IMR-90 (cell line): ENCODE data around the gene OR52B6. TPM values are rescaled to one million over a fixed set of nuclear protein-coding genes. Genes with fewer than 3 reads are reported as not detected.

Experiments
- ATAC-seq: fragments of 200-7000 bp; cut with Tn5 transposase; 2 replicates; pipeline ENCODE4 v1.9.1; 2020; ENCODE audit warnings: low read depth, mild to moderate bottlenecking, moderate library complexity
- BruUV-seq: library from RNA; stranded (reverse); fragments of 400-500 nt; replicated peaks from 2 replicates; lab custom pipeline; 2021; lab: Mats Ljungman, UMichigan
- CTCF ChIA-PET: fragments of 300-600 bp; formaldehyde crosslinking; extraction: SDS; loops from one replicate; lab custom pipeline; 2021; ENCODE audit warnings: antibody characterized with exemption; lab: Yijun Ruan, JAX
- POLR2A ChIA-PET: fragments of 300-600 bp; sonication (Branson Sonifier 250); formaldehyde crosslinking; loops from one replicate; lab custom pipeline; 2022; ENCODE audit warnings: antibody characterized with exemption; ENCODE audit not compliant: unreplicated experiment; lab: Charles Lee
- DNase-seq: peaks from one replicate; pipeline ENCODE4 v3.0.0; 2013
- H2AFZ ChIP-seq: replicated peaks from 2 replicates; pipeline ENCODE3; 2013; ENCODE audit warnings: low read length, mild to moderate bottlenecking; ENCODE audit not compliant: poor library complexity
- H2AK5ac ChIP-seq: 2 replicates; pipeline ENCODE4 v1.6.1; 2013; ENCODE audit warnings: low read depth, low read length, inconsistent platforms
- H2AK9ac ChIP-seq: replicated peaks from 2 replicates; pipeline ENCODE3; 2013; ENCODE audit warnings: mild to moderate bottlenecking, low read depth, low read length, moderate library complexity; ENCODE audit not compliant: poor library complexity
- H2BK120ac ChIP-seq: 2 replicates; pipeline ENCODE4 v1.6.1; 2013; ENCODE audit warnings: low read depth, low read length, inconsistent platforms
- H2BK15ac ChIP-seq: 3 replicates; pipeline ENCODE4 v1.6.1; 2013; ENCODE audit warnings: low read depth, low read length, inconsistent platforms
- H2BK20ac ChIP-seq: 2 replicates; pipeline ENCODE4 v1.6.1; 2013; ENCODE audit warnings: low read depth, mild to moderate bottlenecking, inconsistent platforms, low read length, moderate library complexity
- H2BK5ac ChIP-seq: 2 replicates; pipeline ENCODE4 v1.6.1; 2013; ENCODE audit warnings: mild to moderate bottlenecking, low read depth, low read length, inconsistent platforms; ENCODE audit not compliant: poor library complexity, severe bottlenecking
- H3K14ac ChIP-seq: replicated peaks from 2 replicates; pipeline ENCODE4 v1.6.1; 2013; ENCODE audit warnings: low read depth, low read length, inconsistent platforms
- H3K18ac ChIP-seq: 2 replicates; pipeline ENCODE4 v1.6.1; 2013; ENCODE audit warnings: low read depth, low read length, control low read depth
- H3K23ac ChIP-seq: 2 replicates; pipeline ENCODE4 v1.6.1; 2013; ENCODE audit warnings: low read depth, low read length, inconsistent platforms
- H3K27ac ChIP-seq: 2 replicates; pipeline ENCODE4 v1.5.1; 2013; ENCODE audit warnings: mild to moderate bottlenecking, control low read depth, low read length; ENCODE audit not compliant: insufficient read depth
- H3K27me3 ChIP-seq: 2 replicates; pipeline ENCODE4 v1.6.1; 2013; ENCODE audit warnings: low read length; ENCODE audit not compliant: control insufficient read depth, insufficient read depth
- H3K36me3 ChIP-seq: 2 replicates; pipeline ENCODE4 v1.6.1; 2013; ENCODE audit warnings: low read length, mixed read lengths; ENCODE audit not compliant: control insufficient read depth, insufficient read depth
- H3K4ac ChIP-seq: 2 replicates; pipeline ENCODE4 v1.6.1; 2013; ENCODE audit warnings: low read depth, low read length, inconsistent platforms
- H3K4me1 ChIP-seq: 2 replicates; pipeline ENCODE4 v1.6.1; 2013; ENCODE audit warnings: low read length, mixed read lengths; ENCODE audit not compliant: control insufficient read depth, insufficient read depth
- H3K4me2 ChIP-seq: 2 replicates; pipeline ENCODE4 v1.6.1; 2013; ENCODE audit warnings: low read depth, mild to moderate bottlenecking, control low read depth, low read length, moderate library complexity
- H3K4me3 ChIP-seq: 2 replicates; pipeline ENCODE4 v1.5.1; 2013; ENCODE audit warnings: low read depth, mild to moderate bottlenecking, control low read depth, low read length, moderate library complexity; ENCODE audit not compliant: insufficient read depth
- H3K56ac ChIP-seq: 2 replicates; pipeline ENCODE4 v1.6.1; 2013; ENCODE audit warnings: low read length, inconsistent platforms; ENCODE audit not compliant: insufficient read depth; ENCODE audit errors: extremely low read depth
- H3K79me1 ChIP-seq, 2 experiments: 2 replicates each; pipeline ENCODE4 v1.6.1; 2013; ENCODE audit warnings: low read length in 2 of 2, inconsistent platforms in 1 of 2, low read depth in 1 of 2
- H3K9ac ChIP-seq: 2 replicates; pipeline ENCODE4 v1.6.1; 2013; ENCODE audit warnings: low read depth, low read length, control low read depth
- H3K9me1 ChIP-seq: 2 replicates; pipeline ENCODE4 v1.6.1; 2013; ENCODE audit warnings: low read length, inconsistent platforms; ENCODE audit not compliant: insufficient read depth
- H3K9me3 ChIP-seq: 2 replicates; pipeline ENCODE4 v1.6.1; 2013; ENCODE audit warnings: low read length; ENCODE audit not compliant: control insufficient read depth, insufficient read depth
- H4K20me1 ChIP-seq: 2 replicates; pipeline ENCODE4 v1.6.1; 2013; ENCODE audit warnings: low read length, inconsistent platforms; ENCODE audit not compliant: insufficient read depth
- H4K5ac ChIP-seq: 2 replicates; pipeline ENCODE4 v1.6.1; 2013; ENCODE audit warnings: mild to moderate bottlenecking, low read depth, low read length, control low read depth
- H4K8ac ChIP-seq, 2 experiments: 2 replicates each; pipeline ENCODE4 v1.6.1; 2013; ENCODE audit warnings: low read depth in 2 of 2, low read length in 2 of 2, control low read depth in 1 of 2, inconsistent platforms in 1 of 2
- H4K91ac ChIP-seq: 2 replicates; pipeline ENCODE4 v1.6.1; 2013; ENCODE audit warnings: low read depth, low read length, inconsistent platforms; ENCODE audit not compliant: insufficient read depth
- BHLHE40 ChIP-seq: fragments of 150-350 bp; IDR thresholded peaks from 2 replicates; pipeline ENCODE4 v1.6.1; 2016; ENCODE audit warnings: mild to moderate bottlenecking, low read depth, low read length
- CEBPB ChIP-seq: IDR thresholded peaks from 2 replicates; pipeline ENCODE4 v1.6.1; 2012; ENCODE audit warnings: low read depth, low read length, improper control_type of control experiment
- CHD1 ChIP-seq: IDR thresholded peaks from 2 replicates; pipeline ENCODE4 v1.6.1; 2012; ENCODE audit warnings: low read depth, low read length, improper control_type of control experiment
- FOS ChIP-seq: fragments of 150-350 bp; IDR thresholded peaks from 2 replicates; pipeline ENCODE4 v1.6.1; 2016; ENCODE audit warnings: low read depth, low read length
- MAFK ChIP-seq: IDR thresholded peaks from 2 replicates; pipeline ENCODE4 v1.6.1; 2012; ENCODE audit warnings: low read depth, low read length, improper control_type of control experiment
- MAZ ChIP-seq: IDR thresholded peaks from 2 replicates; pipeline ENCODE4 v1.6.1; 2012; ENCODE audit warnings: low read depth, mild to moderate bottlenecking, low read length, improper control_type of control experiment, moderate library complexity, borderline replicate concordance
- MXI1 ChIP-seq: IDR thresholded peaks from 2 replicates; pipeline ENCODE4 v1.6.1; 2012; ENCODE audit warnings: low read depth, mild to moderate bottlenecking, low read length, moderate library complexity, borderline replicate concordance
- NFE2L2 ChIP-seq: fragments of 150-350 bp; IDR thresholded peaks from 2 replicates; pipeline ENCODE4 v1.6.1; 2016; ENCODE audit warnings: low read depth, mild to moderate bottlenecking, low read length
- POLR2A ChIP-seq: IDR thresholded peaks from 2 replicates; pipeline ENCODE4 v1.6.1; 2012; ENCODE audit warnings: mild to moderate bottlenecking, low read depth, low read length
- RAD21 ChIP-seq: IDR thresholded peaks from 2 replicates; pipeline ENCODE4 v1.6.1; 2012; ENCODE audit warnings: low read length, improper control_type of control experiment
- RCOR1 ChIP-seq: IDR thresholded peaks from 2 replicates; pipeline ENCODE4 v1.6.1; 2012; ENCODE audit warnings: mild to moderate bottlenecking, low read length, improper control_type of control experiment; ENCODE audit not compliant: insufficient replicate concordance
- RFX5 ChIP-seq: IDR thresholded peaks from 2 replicates; pipeline ENCODE4 v1.8.0; 2012; ENCODE audit warnings: low read depth, mild to moderate bottlenecking, low read length, moderate library complexity
- SMC3 ChIP-seq: fragments of 150-350 bp; IDR thresholded peaks from 2 replicates; pipeline ENCODE4 v1.6.1; 2016; ENCODE audit warnings: low read depth, mild to moderate bottlenecking, antibody characterized with exemption, low read length, moderate library complexity
- USF2 ChIP-seq: fragments of 150-350 bp; IDR thresholded peaks from 2 replicates; pipeline ENCODE4 v1.6.1; 2017; ENCODE audit warnings: mild to moderate bottlenecking, antibody characterized with exemption, low read length, low read depth
- WGBS, 2 experiments: methylation state at CpG; one replicate each; pipeline versions ENCODE4 v1.1.5 to v1.1.7; 2013; ENCODE audit warnings: missing lambda C conversion rate in 2 of 2; ENCODE audit not compliant: insufficient read length in 1 of 2; ENCODE audit errors: extremely low coverage in 2 of 2; 5-methylcytosine and 5-hydroxymethylcytosine counted together
- dilution Hi-C: fragments of 300-500 bp; cut with HindIII; formaldehyde crosslinking; loops from one replicate; pipeline ENCODE4 v1.14.3; 2018; ENCODE audit warnings: low sequenced_read_pairs; ENCODE audit not compliant: unreplicated experiment
- in situ Hi-C: fragments of 300-500 bp; cut with MboI; formaldehyde crosslinking; loops from 3 replicates; pipeline ENCODE4 v1.14.3; 2019; ENCODE audit warnings: low sequenced_read_pairs, inconsistent platforms, mixed read lengths
- intact Hi-C: fragments of 100-400 bp; cut with micrococcal nuclease; formaldehyde crosslinking; loops from 2 replicates; pipeline ENCODE4 v1.10.0; 2022
- polyA plus RNA-seq, 3 experiments: library from polyadenylated mRNA; depleted of rRNA; stranded (reverse); fragments of >200 nt; gene quantifications; 2 replicates each; pipeline ENCODE4 v1.2.3, GENCODE V29; 2012; ENCODE audit warnings: low replicate concordance in 1 of 3
- total RNA-seq: library from RNA; depleted of rRNA; stranded (reverse); fragments of >200 nt; gene quantifications from 2 replicates; pipeline ENCODE4 v1.2.3, GENCODE V29; 2012
- TF ChIP-seq, protein P1 (sequence below): fragments of 150-350 bp; IDR thresholded peaks from 2 replicates; pipeline ENCODE4 v1.6.1; 2016; ENCODE audit warnings: low read depth, mild to moderate bottlenecking, low read length, moderate library complexity, borderline replicate concordance
- TF ChIP-seq, protein P2 (sequence below): conservative IDR thresholded peaks from 2 replicates; pipeline ENCODE4 v1.5.1; 2012; ENCODE audit warnings: mild to moderate bottlenecking, low read depth, low read length, improper control_type of control experiment

Gene OR52B6
- total and polyA plus RNA-seq, 2 of the 4 experiments (the other 2 are of a cell fraction) = not detected

GRCh38 chr11:5604896-5605295 is 24.2 kb downstream of the OR52B6 start:
- Histone ChIP-seq H3K9ac (no peak overlapping the region), H2AK9ac (no peak overlapping the region), H3K23ac (no peak overlapping the region), H2BK20ac (no peak overlapping the region), H4K5ac (no peak overlapping the region), H3K4me3 (no peak overlapping the region), H3K36me3 (no peaks in the 10 kb centered on the region), H3K9me3 (no peaks in the 10 kb centered on the region), H2AK5ac (no peak overlapping the region), H4K20me1 (no peaks in the 10 kb centered on the region), H3K14ac (no peak overlapping the region), H3K79me1 (peaks cover 3 to 13% of the 10 kb centered on the region in 2 experiments; a peak in 3 of 4 replicates), H2AFZ (no peak overlapping the region), H2BK5ac (no peak overlapping the region), H3K18ac (no peak overlapping the region), H3K4me2 (no peak overlapping the region), H4K8ac (no peak overlapping the region), H3K9me1 (peaks cover 9% of the 10 kb centered on the region; the same call in 1 of the 2 replicates), H3K4ac (peak overlapping the region; percentile 9; the same call in 1 of the 2 replicates), H3K4me1 (peaks cover 9% of the 10 kb centered on the region), H3K27me3 (no peaks in the 10 kb centered on the region), H4K91ac (no peak overlapping the region), H3K27ac (no peak overlapping the region), H2BK15ac (no peak overlapping the region; the same call in 2 of the 3 replicates), H3K56ac (no peak overlapping the region), H2BK120ac (no peak overlapping the region)
- CTCF ChIA-PET = interaction anchor here (1.0 to 1.1 kb wide), 2 partner anchors 9 to 108 kb away, joined by 3 to 4 read pairs; no protein-coding TSS in a partner anchor
- in situ Hi-C loops (loop anchor here (5.0 to 25.0 kb wide), 2 partner anchors 72 to 707 kb away; partner anchors contain the start of gene CAVIN3), intact Hi-C loops (no loop called here), dilution Hi-C loops (no loop called here)
- ATAC-seq = no peak
- DNase-seq = no peak
- POLR2A ChIA-PET = no interaction called here
- no peak for TF ChIP-seq NFE2L2
- no peak for TF ChIP-seq POLR2A
- TF ChIP-seq RCOR1 = no peak
- no peak for TF ChIP-seq CHD1
- TF ChIP-seq, protein P1, sequence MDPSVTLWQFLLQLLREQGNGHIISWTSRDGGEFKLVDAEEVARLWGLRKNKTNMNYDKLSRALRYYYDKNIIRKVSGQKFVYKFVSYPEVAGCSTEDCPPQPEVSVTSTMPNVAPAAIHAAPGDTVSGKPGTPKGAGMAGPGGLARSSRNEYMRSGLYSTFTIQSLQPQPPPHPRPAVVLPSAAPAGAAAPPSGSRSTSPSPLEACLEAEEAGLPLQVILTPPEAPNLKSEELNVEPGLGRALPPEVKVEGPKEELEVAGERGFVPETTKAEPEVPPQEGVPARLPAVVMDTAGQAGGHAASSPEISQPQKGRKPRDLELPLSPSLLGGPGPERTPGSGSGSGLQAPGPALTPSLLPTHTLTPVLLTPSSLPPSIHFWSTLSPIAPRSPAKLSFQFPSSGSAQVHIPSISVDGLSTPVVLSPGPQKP = no peak
- no peak for TF ChIP-seq CEBPB
- TF ChIP-seq MAFK = no peak
- TF ChIP-seq MXI1 = no peak
- TF ChIP-seq MAZ = no peak
- TF ChIP-seq RAD21 = no peak
- TF ChIP-seq, protein P2, sequence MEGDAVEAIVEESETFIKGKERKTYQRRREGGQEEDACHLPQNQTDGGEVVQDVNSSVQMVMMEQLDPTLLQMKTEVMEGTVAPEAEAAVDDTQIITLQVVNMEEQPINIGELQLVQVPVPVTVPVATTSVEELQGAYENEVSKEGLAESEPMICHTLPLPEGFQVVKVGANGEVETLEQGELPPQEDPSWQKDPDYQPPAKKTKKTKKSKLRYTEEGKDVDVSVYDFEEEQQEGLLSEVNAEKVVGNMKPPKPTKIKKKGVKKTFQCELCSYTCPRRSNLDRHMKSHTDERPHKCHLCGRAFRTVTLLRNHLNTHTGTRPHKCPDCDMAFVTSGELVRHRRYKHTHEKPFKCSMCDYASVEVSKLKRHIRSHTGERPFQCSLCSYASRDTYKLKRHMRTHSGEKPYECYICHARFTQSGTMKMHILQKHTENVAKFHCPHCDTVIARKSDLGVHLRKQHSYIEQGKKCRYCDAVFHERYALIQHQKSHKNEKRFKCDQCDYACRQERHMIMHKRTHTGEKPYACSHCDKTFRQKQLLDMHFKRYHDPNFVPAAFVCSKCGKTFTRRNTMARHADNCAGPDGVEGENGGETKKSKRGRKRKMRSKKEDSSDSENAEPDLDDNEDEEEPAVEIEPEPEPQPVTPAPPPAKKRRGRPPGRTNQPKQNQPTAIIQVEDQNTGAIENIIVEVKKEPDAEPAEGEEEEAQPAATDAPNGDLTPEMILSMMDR = no peak
- no peak for TF ChIP-seq USF2
- TF ChIP-seq BHLHE40 = no peak
- TF ChIP-seq RFX5 = no peak
- no peak for TF ChIP-seq SMC3
- no peak for TF ChIP-seq FOS
- no CpG with 5 or more reads among the region's 4 CpGs for WGBS, 2 experiments
- no TSS peak for BruUV-seq
